Bladder microvascular endothelial cell (primary cell): ENCODE data around the gene C12orf60. TPM values are rescaled to one million over a fixed set of nuclear protein-coding genes. Genes with fewer than 3 reads are reported as not detected.

ENCODE experiments used
- total RNA-seq: library from RNA; depleted of rRNA; stranded (reverse); fragments of >200 nt; gene quantifications from 2 replicates; pipeline ENCODE4 v1.2.3, GENCODE V29; 2014

The C12orf60 gene
- total RNA-seq, result 1.1 and 1.3 TPM in 2 replicates

GRCh38 chr12:14803011-14803829 is at the start of gene C12orf60, which contains the start of gene WBP11:
Gene C12orf60 (plus strand): TSS chr12:14803670. CDS start chr12:14822936, 19,266 bp downstream.
Gene WBP11 (minus strand): TSS chr12:14803478. CDS start chr12:14801383, 2,095 bp downstream.

GRCh38 chr12:14814014-14814413 is 10.5 kb downstream of the C12orf60 start, which contains the start of gene SMCO3:
Gene SMCO3 (minus strand): TSS chr12:14814182. CDS start chr12:14806680, 7,502 bp downstream.

GRCh38 chr12:14843425-14843887 is 40.0 kb downstream of the C12orf60 start, which contains the start of gene ART4:
Gene ART4 (minus strand): TSS chr12:14843526. CDS start chr12:14843113, 413 bp downstream.

Other genes with a start within 250 kb of the C12orf60 start
- gene PLBD1, start 235.8 kb upstream of the C12orf60 start, total RNA-seq, result 0.38 and 1.3 TPM in 2 replicates
- gene GUCY2C, start 107.1 kb upstream of the C12orf60 start, total RNA-seq, result not detected in 2 replicates
- 10.0 and 22.7 TPM in 2 replicates for gene WBP11, start 192 bp upstream of the C12orf60 start, total RNA-seq
- under 0.01 and 1.1 TPM in 2 replicates for gene SMCO3, start 10.5 kb downstream of the C12orf60 start, total RNA-seq
- gene ART4, start 39.9 kb downstream of the C12orf60 start, total RNA-seq, result 2.1 and 75.3 TPM in 2 replicates
- 35.1 and 54.2 TPM in 2 replicates for gene MGP, start 82.2 kb downstream of the C12orf60 start, total RNA-seq
- gene ERP27, start 134.9 kb downstream of the C12orf60 start, total RNA-seq, result under 0.01 and 0.06 TPM in 2 replicates
- gene ARHGDIB, start 157.9 kb downstream of the C12orf60 start, total RNA-seq, result 86.2 and 244 TPM in 2 replicates
- gene PDE6H, start 169.4 kb downstream of the C12orf60 start, total RNA-seq, result not detected in 2 replicates